ENCODE data around the gene STXBP5.

STXBP5 gene

GRCh38 chr6:147212622-147213021 is 8.4 kb downstream of the STXBP5 start:
- DNase-seq = no peak

DNA sequence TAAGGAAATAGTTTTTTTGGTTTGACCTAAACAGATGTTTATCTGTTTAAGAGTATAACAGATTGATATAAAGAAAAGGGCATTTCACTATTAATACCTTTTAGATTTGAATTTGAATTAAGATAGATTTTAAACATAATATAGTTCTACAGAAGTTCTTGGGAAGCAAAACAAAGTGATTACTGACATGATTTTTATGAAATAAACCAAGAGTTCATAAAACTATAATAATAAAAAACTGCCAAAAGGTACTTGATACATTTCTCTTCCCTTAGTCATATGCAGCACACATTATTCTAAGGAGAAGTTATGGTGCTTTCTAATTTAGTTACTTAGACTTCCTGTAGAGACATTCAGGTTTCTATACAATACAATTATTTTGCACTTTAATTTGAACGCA is 9.6 kb downstream of the STXBP5 start:
- no peak for DNase-seq

GRCh38 chr6:147214248-147215227 is 10.3 kb downstream of the STXBP5 start:
- no peak for DNase-seq

GRCh38 chr6:147216915-147217314 is 12.7 kb downstream of the STXBP5 start:
- no peak for DNase-seq

GRCh38 chr6:147217840-147218404 is 13.7 kb downstream of the STXBP5 start:
- DNase-seq = no peak

DNA sequence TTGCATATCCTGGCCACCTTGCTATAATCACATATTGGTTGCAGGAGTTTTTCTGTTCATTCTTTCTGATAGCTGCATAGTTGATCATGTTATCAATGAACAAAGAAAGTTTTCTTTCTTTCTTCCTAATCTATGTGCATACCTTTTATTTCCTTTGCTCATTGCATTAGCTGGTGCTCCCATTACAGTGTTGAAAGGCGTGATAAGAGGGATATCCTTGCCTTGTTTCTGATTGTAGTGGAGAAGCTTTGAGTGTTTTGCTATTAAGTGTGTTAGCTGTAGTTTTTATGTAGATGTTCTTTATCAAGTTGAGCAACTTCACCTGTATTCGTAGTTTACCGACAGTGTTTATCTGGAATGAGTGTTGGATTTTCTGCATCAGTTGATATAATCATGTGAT is 14.6 kb downstream of the STXBP5 start:
- DNase-seq = no peak

- DNase-seq = no peak
Observed at GRCh38 chr6:147219463-147219862, 15.2 kb downstream of the STXBP5 start.

- DNase-seq = no peak
Observed at GRCh38 chr6:147220345-147220744, 16.1 kb downstream of the STXBP5 start.

DNA sequence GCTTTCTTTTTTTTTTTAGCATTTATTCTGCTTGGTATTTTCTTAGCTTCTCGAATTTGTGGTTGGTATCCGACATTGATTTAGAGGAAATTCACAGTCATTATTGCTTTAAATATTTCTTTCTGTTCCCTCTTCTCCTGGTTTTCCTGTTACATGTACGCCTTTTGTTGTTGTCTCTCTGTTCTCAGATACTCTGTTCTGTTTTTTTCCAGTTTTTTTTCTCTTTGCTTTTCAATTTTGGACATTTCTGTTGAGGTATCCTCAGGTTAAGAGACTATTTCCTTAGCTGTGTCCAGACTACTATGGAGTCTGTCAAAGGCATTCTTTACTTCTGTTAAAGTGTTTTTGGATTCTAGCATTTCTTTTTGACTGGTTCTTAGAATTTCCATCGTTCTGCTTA is 17.5 kb downstream of the STXBP5 start:
- DNase-seq = no peak

DNA sequence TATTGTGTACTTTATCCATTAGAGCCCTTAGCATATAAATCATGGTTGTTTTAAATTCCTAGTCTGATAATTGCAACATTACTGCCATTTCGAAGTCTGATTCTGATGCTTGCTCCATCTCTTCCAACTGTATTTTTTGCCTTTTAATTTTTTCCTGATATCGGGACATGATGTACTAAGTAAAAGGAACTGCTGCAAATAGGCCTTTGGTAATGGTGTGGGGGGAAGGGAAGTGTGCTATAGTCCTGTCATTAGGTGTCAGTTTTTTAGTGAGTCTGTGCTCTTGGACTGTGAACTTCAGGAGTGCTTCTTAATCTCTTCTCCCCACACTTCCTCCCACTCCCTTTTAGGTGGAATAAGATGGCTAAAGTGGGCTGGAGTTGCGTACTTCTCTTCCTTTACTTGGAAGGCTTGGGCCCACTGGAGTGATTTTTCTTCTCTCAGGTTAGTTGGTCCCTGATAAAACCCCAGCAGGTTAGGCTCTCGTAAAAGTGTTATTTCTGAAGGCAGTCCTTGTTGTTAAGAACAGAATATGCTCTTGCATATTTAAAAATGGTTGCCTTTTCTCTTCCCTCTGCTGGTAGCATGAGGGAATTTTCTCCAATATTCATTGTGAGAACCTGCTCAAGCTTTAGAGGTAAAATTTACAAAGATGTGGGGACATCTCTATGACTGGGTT is 18.1 kb downstream of the STXBP5 start:
- no peak for DNase-seq

- DNase-seq = no peak
Observed at GRCh38 chr6:147223736-147224135, 19.5 kb downstream of the STXBP5 start.

DNA sequence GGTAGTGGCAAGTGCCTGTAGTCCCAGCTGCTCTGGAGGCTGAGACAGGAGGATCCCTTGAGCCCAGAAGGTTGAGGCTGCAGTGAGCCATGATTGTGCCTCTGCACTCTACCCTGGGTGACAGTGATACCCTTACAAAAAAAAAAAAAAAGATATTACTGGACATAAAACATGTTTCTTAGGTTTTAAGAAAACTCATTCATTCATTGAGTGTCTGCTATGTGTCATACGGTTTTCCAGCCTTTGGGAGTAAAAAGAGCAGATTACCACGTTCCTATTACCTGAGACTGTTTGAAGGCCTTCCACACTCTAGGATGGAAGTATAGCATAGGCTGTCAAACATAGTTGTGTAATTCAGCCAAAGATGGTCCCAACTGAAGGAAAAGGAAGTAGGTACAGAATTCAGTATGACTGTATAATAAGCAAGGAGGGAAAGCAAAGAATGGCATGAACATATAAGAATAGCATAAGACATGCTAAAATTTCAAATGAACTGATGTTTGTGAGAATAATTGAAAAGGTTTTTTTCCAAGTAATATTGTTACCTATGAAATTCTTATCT is 22.0 kb downstream of the STXBP5 start:
- DNase-seq = no peak

- no peak for DNase-seq
Observed at GRCh38 chr6:147226877-147227276, 22.7 kb downstream of the STXBP5 start.

GRCh38 chr6:147227770-147228320 is 23.6 kb downstream of the STXBP5 start:
- DNase-seq = no peak

- no peak for DNase-seq
Observed at GRCh38 chr6:147231589-147231988, 27.4 kb downstream of the STXBP5 start.

DNA sequence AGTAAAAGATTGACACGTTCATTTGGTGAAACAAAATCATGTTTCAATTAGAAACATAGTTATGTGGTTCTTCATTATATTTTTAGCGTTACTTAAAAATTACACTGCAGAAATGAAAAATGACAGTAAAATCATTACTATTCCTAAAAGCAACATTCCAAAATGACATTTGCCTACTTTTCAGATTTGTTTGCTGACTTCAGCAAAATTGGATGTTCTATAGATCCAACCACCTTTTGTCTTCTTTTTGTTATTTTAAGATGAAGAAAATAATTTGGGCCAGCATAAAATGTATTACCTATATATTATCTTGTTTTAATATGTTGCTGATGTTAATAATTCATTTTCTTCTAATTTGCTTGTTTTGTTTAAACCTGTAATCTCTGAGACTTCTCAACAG is 30.5 kb downstream of the STXBP5 start:
- DNase-seq = no peak

- DNase-seq = no peak
Observed at GRCh38 chr6:147238164-147238563, 33.9 kb downstream of the STXBP5 start.

GRCh38 chr6:147238906-147239305 is 34.7 kb downstream of the STXBP5 start:
- DNase-seq = no peak

- DNase-seq = no peak
Observed at GRCh38 chr6:147244832-147245231, 40.6 kb downstream of the STXBP5 start.

- DNase-seq = no peak
Observed at GRCh38 chr6:147245693-147246092, 41.5 kb downstream of the STXBP5 start.

DNA sequence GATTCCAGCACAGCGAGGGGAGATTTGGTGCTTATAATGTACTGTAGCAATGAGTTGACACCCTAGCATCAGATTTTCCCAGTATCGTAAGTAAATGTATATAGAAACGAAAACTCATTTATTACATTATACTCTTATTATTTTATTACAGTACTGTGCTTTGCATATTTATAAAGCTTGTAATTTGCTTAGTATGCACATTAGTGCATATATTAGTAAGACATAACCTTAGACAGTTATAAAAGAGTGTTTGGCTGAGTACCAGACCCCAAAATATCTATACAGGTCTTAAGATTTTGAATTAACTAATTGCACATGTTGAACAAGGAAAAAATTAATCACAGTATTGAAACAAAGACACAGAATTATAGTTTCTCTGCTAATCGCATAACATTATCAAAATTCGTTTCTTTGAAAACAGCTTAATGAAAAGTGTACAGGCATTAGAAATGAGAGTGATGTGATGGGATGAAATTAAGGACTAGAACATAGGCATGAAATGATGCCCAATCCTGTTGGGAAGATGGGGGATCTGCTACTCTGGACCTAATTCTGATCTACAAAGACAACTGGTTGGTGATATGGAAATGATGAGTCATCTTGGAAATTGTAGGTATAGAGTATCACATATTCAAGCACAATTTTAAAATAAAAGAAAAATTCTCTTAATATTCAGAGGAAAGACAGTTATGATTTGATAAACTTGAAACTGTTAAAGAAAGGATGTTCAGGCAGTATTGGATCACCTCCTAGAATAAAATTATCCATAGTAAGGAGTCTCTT is 42.8 kb downstream of the STXBP5 start:
- no peak for DNase-seq

DNA sequence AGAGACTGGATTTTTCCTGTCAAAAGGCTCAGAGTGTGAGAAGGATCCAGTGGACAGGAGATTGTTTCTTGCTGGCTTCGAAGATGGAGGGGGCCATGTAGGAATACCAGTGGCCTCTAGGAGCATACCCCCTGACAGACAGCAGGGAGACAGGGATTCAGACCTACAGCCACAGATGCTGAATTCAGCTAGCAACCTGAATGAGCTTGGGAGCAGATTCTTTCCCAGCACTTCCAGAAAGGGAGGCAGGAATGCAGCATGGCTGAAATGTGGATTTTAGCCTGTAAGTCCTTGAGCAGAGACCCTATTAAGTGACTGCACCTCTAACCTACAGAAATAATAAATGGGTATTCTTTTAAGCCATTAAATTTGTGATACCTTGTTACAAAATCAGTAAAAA is 44.6 kb downstream of the STXBP5 start:
- no peak for DNase-seq
